ENCODE measurements around the gene EIF4G3. TPM values are rescaled to one million over a fixed set of nuclear protein-coding genes. Genes with fewer than 3 reads are reported as not detected.

The EIF4G3 gene
- total RNA-seq, 1 experiment from 2014 or later = 72.0 TPM

- no peak overlapping the region for H2AFZ ChIP-seq (ENCODE audit: low read length)
- H2BK20ac ChIP-seq (ENCODE audit: low read depth, low read length, poor library complexity, severe bottlenecking) = no peak overlapping the region
- no peaks in the 10 kb centered on the region for H3K27me3 Mint-ChIP-seq (ENCODE audit: low read depth)
- H3K23me2 ChIP-seq (ENCODE audit: insufficient read length, low read depth, low read length, poor library complexity, severe bottlenecking) = no peaks in the 10 kb centered on the region
- no peak overlapping the region for H2BK5ac ChIP-seq (ENCODE audit: insufficient read length, low read length)
- H3K56ac ChIP-seq (ENCODE audit: insufficient read length, low read depth, low read length) = no peak overlapping the region
- no peaks in the 10 kb centered on the region for H3K79me1 ChIP-seq (ENCODE audit: insufficient read depth, low read depth, low read length, poor library complexity, severe bottlenecking)
- no peak overlapping the region for H3K27ac Mint-ChIP-seq
- no peak overlapping the region for H3K18ac ChIP-seq (ENCODE audit: insufficient read length, low read depth, low read length)
- H3T11ph ChIP-seq (ENCODE audit: low read length) = no peak overlapping the region
- no peak overlapping the region for H4K8ac ChIP-seq (replicated peaks; ENCODE audit: insufficient read length, low read depth, low read length)
- no peak overlapping the region for H4K5ac ChIP-seq (ENCODE audit: insufficient read length, low read depth, low read length)
- H2BK12ac ChIP-seq (ENCODE audit: insufficient read length, low read depth, low read length) = no peak overlapping the region
- H4K91ac ChIP-seq (ENCODE audit: insufficient read length, low read depth, low read length) = no peak overlapping the region
- no peak overlapping the region for H2BK120ac ChIP-seq (ENCODE audit: low read depth, low read length, poor library complexity, severe bottlenecking)
- H3K4me3 Mint-ChIP-seq = no peak overlapping the region
- no peak for DNase-seq
- TF ChIP-seq CTCF (conservative IDR thresholded peaks at IDR 0.05) = no peak
- no peaks in the 10 kb centered on the region for H3K4me1 ChIP-seq (ENCODE audit: insufficient read depth, low read length)
- no peak overlapping the region for H2BK15ac ChIP-seq (ENCODE audit: low read depth, low read length)
- no peaks in the 10 kb centered on the region for H3K4me1 Mint-ChIP-seq
- H4K20me1 ChIP-seq (ENCODE audit: control insufficient read depth, insufficient read depth, insufficient read length) = no peaks in the 10 kb centered on the region
- H3K27me3 ChIP-seq (ENCODE audit: insufficient read depth, low read length) = no peaks in the 10 kb centered on the region
- no peaks in the 10 kb centered on the region for H3K9me3 Mint-ChIP-seq
- no peak overlapping the region for H3K23ac ChIP-seq (ENCODE audit: insufficient read length, low read depth, low read length)
- H3K9me3 ChIP-seq (ENCODE audit: control insufficient read depth, low read depth, low read length) = no peaks in the 10 kb centered on the region
- no peak overlapping the region for H3K4ac ChIP-seq (ENCODE audit: low read depth, low read length)
- H3K4me2 ChIP-seq (ENCODE audit: insufficient read depth, insufficient read length, low read length) = no peak overlapping the region
- peaks cover 4 to 16% (median 5%) of the 10 kb centered on the region in 3 experiments; a peak in 6 of 7 replicates for H3K36me3 Mint-ChIP-seq (ENCODE audit: insufficient read depth in 1 of 3, low read depth in 3 of 3)
- no peak overlapping the region for H2AK5ac ChIP-seq (ENCODE audit: insufficient read length, low read length)
- H3K14ac ChIP-seq (ENCODE audit: insufficient read depth, low read length) = no peak overlapping the region
- no CpG with 5 or more reads among the region's 4 CpGs for WGBS (ENCODE audit: extremely low coverage, insufficient read length, low lambda C conversion rate)
- H3K27ac ChIP-seq (ENCODE audit: insufficient read length, low read depth, low read length) = no peak overlapping the region
- H3K9ac ChIP-seq (ENCODE audit: extremely low read depth, insufficient read length, low read length) = no peak overlapping the region
- H3K79me2 ChIP-seq (ENCODE audit: insufficient read depth, low read length) = no peaks in the 10 kb centered on the region
Observed at GRCh38 chr1:20928146-20928545, 248.6 kb downstream of the EIF4G3 start.
